ENCODE measurements around the gene FAM171A2.
"Not testable (repeated sequence)": the region's sequence is repeated elsewhere in the genome, so short reads cannot be mapped to it uniquely, and the experiment has no call there.

Gene FAM171A2

GRCh38 chr17:44363613-44364159 is at the start of gene FAM171A2:
Gene FAM171A2, minus strand, starts transcription at chr17:44363853. Its CDS starts 139 bp downstream, at chr17:44363714.
- Mint-ChIP-seq H3K4me1 (no peaks in the 10 kb centered on the region), H3K4me3 (peak within 1 kb of the TSS; percentile 71), H3K9me3 (no peaks in the 10 kb centered on the region), H3K27ac (ENCODE audit: low read depth) (no peak within 1 kb of the TSS), H3K27me3 (peaks cover 51% of the 10 kb centered on the region), H3K36me3 (ENCODE audit: insufficient read depth) (peaks cover 2% of the 10 kb centered on the region)
- peak; percentile 78 for ATAC-seq (replicated peaks; ENCODE audit: extremely low read depth, poor library complexity, severe bottlenecking)
- peak; percentile 33 to 58 for DNase-seq (ENCODE audit: low spot score in 2 of 2)

- no peaks in the 10 kb centered on the region for H3K9me3 Mint-ChIP-seq
- H3K4me1 Mint-ChIP-seq, result peaks cover 4% of the 10 kb centered on the region
- ATAC-seq (replicated peaks; ENCODE audit: extremely low read depth, poor library complexity, severe bottlenecking) (no peak), DNase-seq (ENCODE audit: low spot score in 2 of 2) (no peak)
- H3K36me3 Mint-ChIP-seq (ENCODE audit: insufficient read depth), result peaks cover 24% of the 10 kb centered on the region
- no peak overlapping the region for H3K27ac Mint-ChIP-seq (ENCODE audit: low read depth)
- no peaks in the 10 kb centered on the region for H3K27me3 Mint-ChIP-seq
- H3K4me3 Mint-ChIP-seq, result no peak overlapping the region
Observed at GRCh38 chr17:44409309-44410028, 45.8 kb upstream of the FAM171A2 start.

- no peak for DNase-seq (ENCODE audit: low spot score in 2 of 2)
- no peaks in the 10 kb centered on the region for H3K9me3 Mint-ChIP-seq
- H3K27me3 Mint-ChIP-seq, result no peaks in the 10 kb centered on the region
- no peak overlapping the region for H3K27ac Mint-ChIP-seq (ENCODE audit: low read depth)
- peaks cover 4% of the 10 kb centered on the region for H3K4me1 Mint-ChIP-seq
- no peak overlapping the region for H3K4me3 Mint-ChIP-seq
- peaks cover 27% of the 10 kb centered on the region for H3K36me3 Mint-ChIP-seq (ENCODE audit: insufficient read depth)
- ATAC-seq (replicated peaks; ENCODE audit: extremely low read depth, poor library complexity, severe bottlenecking), result no peak
Observed at GRCh38 chr17:44408786-44409185, 45.1 kb upstream of the FAM171A2 start.

- H3K4me3 Mint-ChIP-seq, result no peak overlapping the region
- no peak overlapping the region for H3K27ac Mint-ChIP-seq (ENCODE audit: low read depth)
- H3K9me3 Mint-ChIP-seq, result no peaks in the 10 kb centered on the region
- no peaks in the 10 kb centered on the region for H3K27me3 Mint-ChIP-seq
- no peak for ATAC-seq (replicated peaks; ENCODE audit: extremely low read depth, poor library complexity, severe bottlenecking)
- peaks cover 52% of the 10 kb centered on the region for H3K36me3 Mint-ChIP-seq (ENCODE audit: insufficient read depth)
- H3K4me1 Mint-ChIP-seq, result no peaks in the 10 kb centered on the region
- no peak for DNase-seq (ENCODE audit: low spot score in 2 of 2)
Observed at GRCh38 chr17:44402564-44403172, 39.0 kb upstream of the FAM171A2 start.

- Mint-ChIP-seq H3K4me1 (no peaks in the 10 kb centered on the region), H3K27me3 (no peaks in the 10 kb centered on the region), H3K27ac (ENCODE audit: low read depth) (peak overlapping the region; percentile 70), H3K4me3 (no peak overlapping the region), H3K9me3 (no peaks in the 10 kb centered on the region), H3K36me3 (ENCODE audit: insufficient read depth) (peaks cover 48% of the 10 kb centered on the region)
- ATAC-seq (replicated peaks; ENCODE audit: extremely low read depth, poor library complexity, severe bottlenecking) (no peak), DNase-seq (ENCODE audit: low spot score in 2 of 2) (no peak)
Observed at GRCh38 chr17:44400226-44400847, 36.7 kb upstream of the FAM171A2 start.

GRCh38 chr17:44398692-44399691 is 35.3 kb upstream of the FAM171A2 start:
- Mint-ChIP-seq H3K4me3 (no peak overlapping the region), H3K9me3 (no peaks in the 10 kb centered on the region), H3K27ac (ENCODE audit: low read depth) (peak overlapping the region; percentile 71), H3K36me3 (ENCODE audit: insufficient read depth) (peaks cover 42% of the 10 kb centered on the region), H3K27me3 (no peaks in the 10 kb centered on the region), H3K4me1 (no peaks in the 10 kb centered on the region)
- DNase-seq (ENCODE audit: low spot score in 2 of 2) (no peak), ATAC-seq (replicated peaks; ENCODE audit: extremely low read depth, poor library complexity, severe bottlenecking) (no peak)

GRCh38 chr17:44397479-44398440 is 34.1 kb upstream of the FAM171A2 start:
- H3K4me3 Mint-ChIP-seq, result no peak overlapping the region
- DNase-seq (ENCODE audit: low spot score in 2 of 2), result no peak
- no peak for ATAC-seq (replicated peaks; ENCODE audit: extremely low read depth, poor library complexity, severe bottlenecking)
- no peaks in the 10 kb centered on the region for H3K9me3 Mint-ChIP-seq
- peaks cover 38% of the 10 kb centered on the region for H3K36me3 Mint-ChIP-seq (ENCODE audit: insufficient read depth)
- peak overlapping the region; percentile 71 for H3K27ac Mint-ChIP-seq (ENCODE audit: low read depth)
- H3K4me1 Mint-ChIP-seq, result no peaks in the 10 kb centered on the region
- no peaks in the 10 kb centered on the region for H3K27me3 Mint-ChIP-seq

- DNase-seq (ENCODE audit: low spot score in 2 of 2) (no peak), ATAC-seq (replicated peaks; ENCODE audit: extremely low read depth, poor library complexity, severe bottlenecking) (no peak)
- Mint-ChIP-seq H3K27me3 (no peaks in the 10 kb centered on the region), H3K36me3 (ENCODE audit: insufficient read depth) (peaks cover 35% of the 10 kb centered on the region), H3K27ac (ENCODE audit: low read depth) (peak overlapping the region; percentile 67), H3K9me3 (no peaks in the 10 kb centered on the region), H3K4me3 (no peak overlapping the region), H3K4me1 (no peaks in the 10 kb centered on the region)
Observed at GRCh38 chr17:44396946-44397345, 33.3 kb upstream of the FAM171A2 start.

- Mint-ChIP-seq H3K27ac (ENCODE audit: low read depth) (no peak overlapping the region), H3K36me3 (ENCODE audit: insufficient read depth) (peaks cover 22% of the 10 kb centered on the region), H3K4me1 (peaks cover under 1% of the 10 kb centered on the region), H3K9me3 (no peaks in the 10 kb centered on the region), H3K27me3 (no peaks in the 10 kb centered on the region), H3K4me3 (no peak overlapping the region)
- ATAC-seq (replicated peaks; ENCODE audit: extremely low read depth, poor library complexity, severe bottlenecking) (no peak), DNase-seq (ENCODE audit: low spot score in 2 of 2) (no peak)
Observed at GRCh38 chr17:44394833-44395232, 31.2 kb upstream of the FAM171A2 start.

GRCh38 chr17:44394112-44394511 is 30.5 kb upstream of the FAM171A2 start:
- not testable (repeated sequence) for H3K27ac Mint-ChIP-seq (ENCODE audit: low read depth); H3K27me3 Mint-ChIP-seq; H3K9me3 Mint-ChIP-seq; ATAC-seq (replicated peaks; ENCODE audit: extremely low read depth, poor library complexity, severe bottlenecking); H3K4me1 Mint-ChIP-seq; H3K4me3 Mint-ChIP-seq; DNase-seq (ENCODE audit: low spot score in 2 of 2)
- peaks cover 14% of the 10 kb centered on the region for H3K36me3 Mint-ChIP-seq (ENCODE audit: insufficient read depth)

- H3K4me1 Mint-ChIP-seq, result peaks cover 9% of the 10 kb centered on the region
- H3K9me3 Mint-ChIP-seq, result no peaks in the 10 kb centered on the region
- H3K27ac Mint-ChIP-seq (ENCODE audit: low read depth), result no peak overlapping the region
- peaks cover under 1% of the 10 kb centered on the region for H3K36me3 Mint-ChIP-seq (ENCODE audit: insufficient read depth)
- no peak overlapping the region for H3K4me3 Mint-ChIP-seq
- no peak for DNase-seq (ENCODE audit: low spot score in 2 of 2)
- no peaks in the 10 kb centered on the region for H3K27me3 Mint-ChIP-seq
- no peak for ATAC-seq (replicated peaks; ENCODE audit: extremely low read depth, poor library complexity, severe bottlenecking)
Observed at GRCh38 chr17:44390250-44390870, 26.7 kb upstream of the FAM171A2 start.
